Measurements from ENCODE around the gene FNBP1L.

The FNBP1L gene

DNA sequence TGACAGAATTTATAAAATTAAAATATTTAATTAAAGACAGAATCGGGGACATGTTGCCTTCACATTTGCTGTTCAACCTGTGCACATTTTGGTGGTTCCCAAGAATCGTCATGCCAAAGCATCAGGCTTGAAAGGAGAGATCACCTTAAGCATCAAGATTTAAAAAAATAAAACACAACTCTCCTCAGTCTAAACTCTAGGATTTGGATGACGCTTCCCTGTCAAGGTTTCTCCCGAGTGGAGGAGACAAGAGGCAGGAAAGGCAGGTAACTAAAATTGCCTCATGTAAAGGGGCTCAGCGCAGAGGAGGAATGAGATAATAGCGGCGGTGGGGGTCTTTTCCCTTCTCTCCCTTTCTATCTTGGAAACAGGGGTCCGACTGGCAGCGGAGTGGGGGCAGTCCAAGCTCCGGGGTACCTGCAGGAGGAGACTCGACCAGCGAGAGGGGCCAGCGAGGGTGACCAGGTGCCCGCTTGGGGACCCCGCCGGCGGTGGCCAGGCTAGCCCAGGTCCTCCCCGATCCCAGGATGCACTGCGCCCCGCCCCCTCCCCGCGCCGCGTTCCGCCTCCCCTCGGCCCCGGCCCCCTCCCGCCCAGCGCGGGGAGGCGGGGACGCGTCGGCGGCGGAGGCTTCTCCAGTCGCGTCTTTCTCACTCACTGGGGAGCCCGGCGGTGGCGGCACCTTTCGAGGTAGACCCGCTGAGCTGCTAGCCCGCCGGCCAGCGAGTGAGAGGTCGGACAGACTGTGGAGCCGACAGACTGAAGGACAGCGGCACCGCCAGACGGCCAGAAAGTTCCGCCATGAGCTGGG is at the start of gene FNBP1L:
FNBP1L (plus strand) TSS at position 638 of the 811 bp plus-strand sequence; CDS start at position 802, 164 bp downstream.
- DNase-seq (ENCODE audit: low read depth in 2 of 2) = peak; percentile 36 to 54

DNA sequence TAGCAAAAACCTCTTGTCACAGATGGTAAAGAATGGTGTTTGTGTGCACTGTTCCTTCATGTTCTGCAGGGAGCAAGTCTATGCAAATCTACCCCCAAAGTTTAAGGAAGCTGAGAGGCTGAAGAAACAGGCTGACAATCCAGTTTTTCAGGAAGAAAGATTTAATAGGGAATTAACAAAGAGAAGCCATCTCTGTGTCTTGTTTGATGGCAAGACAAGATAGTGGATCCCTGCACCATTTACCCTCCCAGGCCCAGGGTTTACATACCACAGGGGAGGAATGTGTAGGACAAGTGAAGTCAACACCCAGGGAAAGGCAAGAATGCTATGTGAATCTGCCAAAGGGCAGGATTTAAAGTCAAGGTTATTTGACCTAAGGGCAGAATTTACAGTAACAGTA is 48.1 kb upstream of the FNBP1L start:
- DNase-seq (ENCODE audit: low read depth in 2 of 2) = no peak

DNA sequence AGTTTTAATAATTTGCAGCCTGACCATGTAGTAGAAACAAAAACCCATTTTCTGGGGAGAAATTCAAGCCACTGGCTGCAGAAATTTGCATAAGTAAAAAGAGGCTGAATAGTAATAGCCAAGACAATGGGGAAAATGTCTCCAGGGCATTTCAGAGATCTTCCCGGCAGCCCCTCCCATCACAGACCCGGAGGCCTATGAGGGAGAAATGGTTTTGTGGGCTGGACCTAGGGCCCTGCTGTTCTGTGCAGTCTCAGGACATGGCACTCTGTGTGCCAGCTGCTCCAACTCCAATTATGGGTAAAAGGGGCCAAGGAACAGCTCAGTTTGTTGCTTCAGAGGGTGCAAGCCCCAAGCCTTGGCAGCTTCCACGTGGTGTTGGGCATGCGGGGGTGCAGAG is 39.7 kb upstream of the FNBP1L start:
- DNase-seq (ENCODE audit: low read depth in 2 of 2) = no peak

DNA sequence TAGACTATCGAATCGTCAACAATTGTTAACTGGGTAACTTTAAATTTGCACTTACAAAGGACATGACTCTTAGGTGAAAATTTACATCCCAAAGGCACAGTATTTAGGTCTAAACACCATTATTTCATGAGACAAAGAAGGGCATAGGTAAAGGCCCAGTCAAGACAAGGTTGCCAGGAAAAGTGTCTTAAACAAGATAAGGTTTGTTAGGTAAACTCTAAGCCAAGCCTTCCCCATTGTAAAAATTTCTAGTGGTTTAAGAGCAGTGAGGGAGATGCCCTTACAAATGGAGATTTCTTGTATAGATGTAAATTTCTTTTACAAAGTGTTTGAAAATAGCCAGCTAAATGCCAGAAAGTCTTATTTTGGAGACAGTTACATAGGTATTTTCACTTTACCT is 36.9 kb upstream of the FNBP1L start:
- no peak for DNase-seq (ENCODE audit: low read depth in 2 of 2)

DNA sequence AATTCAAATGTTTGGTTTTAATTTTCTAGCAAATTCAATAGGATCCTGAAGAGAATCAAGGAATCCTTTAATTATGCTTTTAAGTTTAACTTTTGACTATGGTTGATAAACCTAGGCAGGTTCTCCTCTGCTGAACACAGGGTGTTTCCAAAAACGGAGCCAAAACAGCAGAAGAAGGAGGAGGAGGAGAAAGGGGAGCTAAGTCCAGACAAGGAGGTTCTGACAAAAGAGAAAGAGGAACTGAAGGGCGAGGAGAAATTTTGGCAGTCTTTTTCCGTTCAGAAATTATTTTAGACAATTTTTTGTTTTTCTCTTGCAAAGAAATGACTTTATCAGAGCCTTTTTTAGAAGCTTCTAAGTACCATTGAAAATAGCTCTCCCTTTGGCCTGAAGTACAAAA is 33.2 kb upstream of the FNBP1L start:
- no peak for DNase-seq (ENCODE audit: low read depth in 2 of 2)

DNA sequence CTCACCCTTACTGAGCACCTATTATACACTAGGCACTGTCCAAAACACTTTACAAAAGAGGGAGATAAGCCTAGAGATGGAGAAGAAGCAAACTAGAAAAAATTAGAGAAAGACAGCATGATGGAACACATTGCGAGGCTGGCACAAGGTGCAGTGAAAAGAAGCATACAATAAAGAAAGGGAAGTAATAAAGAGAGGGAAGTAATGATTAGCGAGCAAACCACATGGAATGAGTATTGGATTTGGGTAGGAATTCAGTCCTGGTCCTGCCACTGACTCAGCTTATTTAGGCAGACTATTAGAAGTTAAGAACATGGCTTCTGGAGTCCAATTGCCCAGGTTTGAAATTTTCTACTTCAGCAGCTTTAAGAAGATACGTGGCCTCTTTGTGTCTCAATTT is 32.6 kb upstream of the FNBP1L start:
- DNase-seq (ENCODE audit: low read depth in 2 of 2) = no peak

DNA sequence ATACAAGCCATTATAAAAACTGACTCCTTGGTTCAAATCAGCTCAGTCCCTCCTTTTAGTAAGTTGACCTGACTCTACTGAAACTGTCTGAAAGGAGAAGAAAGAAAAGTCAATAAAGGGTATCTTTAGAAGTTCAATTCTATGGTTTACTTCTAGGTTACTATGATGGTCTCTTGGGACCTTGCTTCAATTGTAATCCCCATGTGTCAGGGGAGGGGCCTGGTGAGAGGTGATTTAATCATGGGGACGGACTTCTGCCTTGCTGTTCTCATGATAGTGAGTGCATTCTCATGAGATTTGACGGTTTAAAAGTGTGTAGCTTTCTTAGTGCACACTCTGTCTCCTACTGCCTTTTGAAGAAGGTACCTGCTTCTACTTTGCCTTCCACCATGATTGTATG is 31.7 kb upstream of the FNBP1L start:
- no peak for DNase-seq (ENCODE audit: low read depth in 2 of 2)

DNA sequence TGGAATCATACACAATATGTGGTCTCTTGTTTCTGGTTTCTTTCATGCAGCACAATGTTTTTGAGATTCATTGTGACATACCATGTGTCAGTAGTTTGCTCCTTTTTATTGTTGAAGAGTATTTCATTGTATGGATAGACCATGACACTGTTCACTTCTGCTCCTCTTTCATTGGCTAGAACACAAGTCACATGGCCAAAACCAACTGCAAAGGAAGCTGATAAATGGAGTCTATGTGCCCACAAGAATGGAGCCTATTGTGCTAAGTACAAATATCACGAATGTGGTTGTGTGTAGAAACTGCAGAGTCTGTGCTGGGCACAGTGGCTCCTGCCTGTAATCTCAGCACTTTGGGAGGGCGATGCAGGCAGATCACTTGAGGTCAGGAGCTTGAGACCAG is 28.6 kb upstream of the FNBP1L start:
- no peak for DNase-seq (ENCODE audit: low read depth in 2 of 2)

DNA sequence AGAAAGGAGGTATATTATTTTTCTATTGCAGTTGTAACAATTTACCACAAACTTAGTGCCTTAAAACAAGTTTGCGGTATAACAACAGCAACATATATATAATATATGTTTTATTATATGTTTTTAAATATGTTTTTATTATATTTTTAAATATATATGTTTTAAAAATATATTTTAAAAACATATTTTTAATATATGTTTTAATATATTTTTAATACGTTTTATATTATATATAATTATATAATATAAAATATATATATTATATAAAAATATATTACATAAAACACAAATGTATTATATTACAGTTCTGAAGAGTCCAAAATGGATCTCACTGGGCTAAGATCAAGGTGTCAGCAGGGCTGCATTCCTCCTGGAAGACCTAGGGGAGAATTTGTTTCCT is 27.5 kb upstream of the FNBP1L start:
- DNase-seq (ENCODE audit: low read depth in 2 of 2) = no peak

DNA sequence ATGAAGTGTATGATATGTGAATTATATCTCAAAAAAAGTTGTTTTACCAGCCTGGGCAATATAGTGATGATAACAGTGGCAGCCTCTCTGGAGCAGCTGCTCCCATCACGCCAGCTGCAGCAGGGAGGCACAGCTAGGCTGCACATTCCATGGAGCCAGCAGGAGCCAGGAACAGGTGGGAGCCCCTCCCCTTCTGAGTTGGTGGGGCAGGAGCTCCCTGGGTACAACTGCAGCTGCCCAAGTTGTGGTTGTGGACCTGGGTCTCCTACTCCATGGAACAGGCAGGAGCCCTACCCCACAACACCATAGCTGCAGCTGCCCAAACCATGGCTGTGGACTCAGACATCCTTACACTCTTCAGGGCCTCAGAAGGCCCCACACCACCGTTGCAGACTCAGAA is 21.7 kb upstream of the FNBP1L start:
- DNase-seq (ENCODE audit: low read depth in 2 of 2) = no peak

DNA sequence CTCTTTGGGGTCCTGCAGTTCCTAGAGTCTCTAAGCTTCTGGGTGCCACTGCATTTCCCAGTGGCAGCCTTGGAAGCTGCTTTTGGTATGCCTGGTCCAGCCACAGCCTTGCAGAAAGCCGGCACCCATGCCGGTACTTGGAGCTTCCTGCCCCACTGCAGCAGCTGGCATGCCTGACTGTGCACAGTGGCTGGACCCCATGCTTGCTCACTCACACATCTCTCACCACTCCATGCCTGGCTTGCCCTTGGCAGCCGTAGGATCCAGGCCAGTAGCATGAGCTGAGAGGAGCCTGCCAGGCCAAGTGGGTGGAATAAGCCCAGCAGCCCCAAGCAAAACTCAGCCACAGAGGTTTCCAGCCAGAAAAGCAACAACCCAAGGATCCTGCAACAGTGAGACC is 20.3 kb upstream of the FNBP1L start:
- no peak for DNase-seq (ENCODE audit: low read depth in 2 of 2)

DNA sequence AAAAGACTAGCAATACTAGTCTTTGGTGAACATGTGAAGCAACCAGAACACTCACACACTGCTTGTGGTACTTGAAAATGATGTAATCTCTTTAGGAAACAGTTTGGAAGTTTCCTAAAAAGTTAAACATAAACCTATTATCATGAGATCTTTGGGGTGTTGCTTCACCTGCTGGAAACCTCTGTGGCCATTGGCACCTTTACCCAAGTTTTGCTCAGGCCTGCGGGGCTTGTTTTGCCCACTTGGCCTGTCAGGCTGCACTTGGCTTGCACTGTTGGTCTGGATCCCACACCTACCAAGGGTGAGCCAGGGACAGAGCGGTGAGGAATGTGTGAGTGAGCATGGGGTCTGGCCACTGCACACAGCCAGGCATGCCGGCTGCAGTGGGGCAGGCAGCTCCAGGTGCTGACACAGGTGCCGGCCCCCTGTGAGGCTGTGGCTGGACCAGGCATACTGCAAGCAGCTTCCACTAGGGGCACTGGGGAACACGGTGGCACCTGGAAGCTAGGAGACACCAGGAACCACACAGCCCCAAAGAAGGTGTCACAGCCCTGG is 14.4 kb upstream of the FNBP1L start:
- no peak for DNase-seq (ENCODE audit: low read depth in 2 of 2)

DNA sequence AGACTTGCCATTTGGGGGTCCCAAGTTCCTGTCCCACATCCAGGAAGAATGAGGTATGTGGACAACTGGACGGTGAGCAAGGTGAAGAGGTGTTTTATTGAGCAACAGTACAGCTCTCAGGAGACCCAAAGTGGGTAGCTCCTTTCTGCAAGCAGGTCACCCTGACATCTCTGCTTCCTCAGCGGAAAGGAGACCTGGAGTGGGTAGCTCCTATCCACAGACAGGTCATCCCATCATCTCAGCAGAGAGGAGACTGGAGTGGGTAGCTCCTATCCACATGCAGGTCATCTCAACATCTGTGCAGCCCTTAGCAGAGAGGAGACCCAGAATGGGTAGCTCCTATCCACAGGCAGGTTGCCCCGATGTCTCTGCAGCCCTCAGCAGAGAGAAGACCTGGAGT is 13.8 kb upstream of the FNBP1L start:
- no peak for DNase-seq (ENCODE audit: low read depth in 2 of 2)

DNA sequence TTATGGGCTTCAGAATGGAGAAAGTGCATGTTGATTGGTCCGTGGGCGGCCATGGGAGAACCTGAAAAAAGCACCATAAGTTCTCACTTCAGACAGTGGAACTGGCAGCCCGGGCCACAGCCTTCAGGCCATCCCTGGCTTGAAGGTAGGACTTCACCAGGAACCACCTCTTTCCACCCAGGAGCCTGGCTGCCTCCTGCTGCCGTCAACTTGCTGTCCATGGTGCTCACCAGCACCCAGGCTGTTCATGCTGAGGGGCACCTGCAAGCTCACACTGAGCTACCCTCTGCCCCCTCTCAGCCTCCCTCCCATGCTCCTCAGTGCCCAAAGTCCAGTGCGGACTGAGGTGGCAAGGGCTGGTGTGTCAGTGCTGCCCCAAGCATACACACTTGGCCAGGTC is 12.9 kb upstream of the FNBP1L start:
- DNase-seq (ENCODE audit: low read depth in 2 of 2) = no peak

DNA sequence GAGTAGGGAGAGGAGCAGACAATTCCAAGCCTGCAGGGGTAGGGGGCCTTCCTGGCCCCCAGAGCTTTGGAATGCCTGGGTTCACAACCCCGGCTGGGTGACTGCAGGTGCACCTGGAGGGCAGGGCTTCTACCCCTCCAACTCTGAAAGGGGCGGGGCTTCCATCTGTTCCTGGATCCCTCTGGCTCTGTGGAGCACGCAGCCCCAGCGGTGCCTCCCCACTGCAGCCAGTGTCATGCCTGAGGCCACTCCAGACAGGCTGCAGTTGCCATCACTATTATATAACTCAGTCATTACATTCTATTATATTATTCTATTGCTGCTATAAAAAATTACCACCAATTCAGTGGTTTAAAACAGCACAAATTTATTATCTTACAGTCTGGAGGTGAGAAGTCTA is 12.5 kb upstream of the FNBP1L start:
- no peak for DNase-seq (ENCODE audit: low read depth in 2 of 2)

DNA sequence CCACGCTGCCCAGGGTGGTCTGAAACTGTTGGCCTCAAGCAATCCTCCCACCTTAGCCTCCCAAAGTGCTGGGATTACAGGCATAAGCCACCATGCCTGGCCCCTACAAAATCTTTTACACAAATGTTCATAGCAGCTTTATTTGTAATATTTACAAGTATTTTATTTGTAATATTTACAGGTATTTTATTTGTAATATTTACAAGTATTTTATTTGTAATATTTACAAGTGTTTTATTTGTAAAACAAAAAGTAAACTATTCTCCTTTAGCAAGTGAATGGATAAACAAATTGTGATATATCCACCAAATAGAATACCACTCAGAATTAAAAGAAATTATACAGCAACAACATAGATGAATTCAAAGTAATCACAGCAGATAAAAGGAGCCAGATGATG is 11.4 kb upstream of the FNBP1L start:
- no peak for DNase-seq (ENCODE audit: low read depth in 2 of 2)

DNA sequence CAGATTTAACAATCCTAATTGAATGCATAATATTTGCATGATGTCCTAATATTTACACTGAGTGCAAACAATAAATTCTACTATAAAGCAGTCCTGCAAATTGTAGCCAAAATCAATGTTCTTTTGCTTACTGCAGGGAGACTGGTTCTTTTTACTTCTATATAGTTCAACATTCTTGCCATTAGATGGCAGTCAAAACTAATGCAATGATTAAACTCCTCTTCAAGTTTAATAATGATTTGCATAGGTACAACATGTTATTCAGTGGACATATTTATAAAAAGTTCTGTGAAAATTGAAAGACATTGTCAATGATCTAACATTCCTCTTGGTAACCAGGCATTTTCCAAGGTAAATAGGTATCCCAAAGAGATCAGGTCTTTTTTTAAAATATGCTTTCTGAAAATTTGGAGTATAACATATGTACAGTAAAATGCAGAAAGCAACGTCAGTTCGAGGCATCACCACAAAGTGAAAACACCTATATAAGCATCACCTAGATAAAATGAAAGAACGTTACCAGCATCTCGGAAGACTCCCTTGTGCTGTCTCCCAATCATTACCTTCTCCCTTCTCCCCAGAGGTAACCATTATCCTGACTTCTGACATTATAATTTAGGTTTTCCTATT is 9.8 kb upstream of the FNBP1L start:
- no peak for DNase-seq (ENCODE audit: low read depth in 2 of 2)

DNA sequence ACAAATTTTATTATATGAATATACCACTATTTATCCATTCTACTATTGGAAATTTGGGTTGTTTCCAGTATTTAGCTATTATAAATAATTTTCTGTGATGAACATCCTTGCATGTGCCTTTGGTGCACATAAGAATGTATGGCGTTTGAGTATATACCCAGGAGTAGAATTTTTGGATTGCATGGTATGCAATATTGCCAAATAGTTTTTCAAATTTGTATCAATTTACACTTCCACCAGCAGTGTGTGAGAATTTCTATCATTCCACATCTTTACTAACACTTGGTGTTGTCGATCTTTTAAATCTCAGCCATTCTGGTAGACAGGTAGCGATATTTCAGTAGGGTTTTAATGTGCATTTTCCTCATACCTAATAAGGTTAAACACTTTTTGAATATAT is 9.2 kb upstream of the FNBP1L start:
- DNase-seq (ENCODE audit: low read depth in 2 of 2) = no peak

DNA sequence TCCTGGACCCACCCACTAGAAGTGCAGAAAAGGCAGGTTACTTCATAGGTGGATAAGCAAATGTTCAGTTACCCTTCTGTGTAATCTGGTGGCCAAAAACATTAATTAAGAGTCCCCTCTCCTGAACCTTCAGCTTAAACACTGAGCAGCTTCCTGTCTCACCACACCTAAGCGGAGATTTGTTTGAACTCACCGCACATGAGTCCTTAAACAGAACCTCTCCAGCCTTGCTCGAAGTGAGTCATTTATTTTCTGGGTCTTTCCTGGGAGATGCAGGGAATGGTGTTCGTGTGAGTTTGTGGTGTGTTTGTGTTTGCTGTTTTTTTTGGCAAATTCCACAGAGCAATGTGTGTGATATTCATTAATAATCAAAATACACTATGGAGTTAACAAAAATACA is 7.6 kb upstream of the FNBP1L start:
- DNase-seq (ENCODE audit: low read depth in 2 of 2) = no peak

DNA sequence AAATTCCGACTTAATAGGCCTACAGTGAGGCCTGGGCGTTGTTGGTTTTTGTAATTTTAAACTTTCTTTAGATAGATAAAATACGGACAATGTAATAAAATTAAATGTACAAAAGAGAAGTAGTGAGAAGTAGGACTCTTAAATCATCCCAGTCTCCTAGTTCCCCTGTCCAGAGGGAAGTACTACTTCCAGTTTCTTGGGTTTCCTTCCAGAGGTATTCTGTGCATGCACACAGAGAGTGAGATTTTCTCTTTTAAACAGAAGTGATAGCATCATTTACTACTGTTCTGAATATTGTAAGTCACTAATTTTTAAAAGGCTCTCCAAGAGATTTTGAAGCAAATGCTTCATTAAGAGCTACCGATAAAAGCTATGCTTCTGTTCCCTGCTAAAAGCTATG is 7.2 kb upstream of the FNBP1L start:
- DNase-seq (ENCODE audit: low read depth in 2 of 2) = no peak

DNA sequence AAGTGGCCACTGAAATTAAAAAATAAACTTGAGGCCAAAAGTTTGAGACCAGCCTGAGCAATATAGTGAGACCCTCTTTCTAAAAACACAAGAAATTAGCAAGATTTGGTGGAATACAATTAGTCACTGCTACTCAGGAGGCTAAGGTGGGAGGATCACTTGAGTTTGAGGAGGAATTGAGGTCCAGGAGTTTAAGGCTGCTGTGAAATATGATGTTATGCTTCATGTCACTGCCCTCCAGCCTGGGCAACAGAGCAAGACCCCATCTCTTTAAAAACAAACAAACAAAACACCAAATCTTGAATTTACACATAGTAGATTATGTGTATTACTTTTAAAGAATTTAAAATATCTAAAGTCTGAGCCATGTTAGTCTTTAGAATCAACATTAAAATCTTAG is 6.3 kb upstream of the FNBP1L start:
- DNase-seq (ENCODE audit: low read depth in 2 of 2) = no peak

DNA sequence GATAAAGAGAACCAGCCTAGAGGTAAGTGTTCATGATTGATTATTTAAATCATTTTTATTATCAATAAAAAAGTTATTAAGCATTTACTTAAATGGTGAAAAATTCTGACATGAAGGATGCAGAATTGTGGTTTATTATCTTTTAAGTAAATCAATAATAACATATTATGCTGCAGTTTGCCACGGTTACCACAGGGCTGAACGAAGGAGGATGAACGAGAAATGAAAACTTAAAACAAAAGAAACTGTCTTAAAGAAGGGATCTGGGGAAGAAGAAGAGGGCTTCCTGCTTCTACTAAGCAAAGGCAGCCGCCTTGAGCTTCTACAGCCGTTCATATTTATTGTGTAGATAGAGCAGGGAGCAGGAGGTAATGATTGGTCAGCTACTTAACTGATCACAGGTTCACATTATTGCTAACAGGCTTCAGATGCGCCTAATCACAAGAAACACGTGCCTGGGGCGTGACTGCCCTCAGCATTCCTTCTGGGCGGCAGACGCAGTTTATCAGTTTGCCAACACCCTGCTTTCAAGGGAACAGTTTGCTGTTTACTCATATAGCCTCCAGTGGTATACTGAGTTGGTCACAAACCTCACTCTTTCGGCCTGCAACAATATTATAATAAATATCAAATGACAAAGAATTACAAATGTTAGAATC is 5.8 kb upstream of the FNBP1L start:
- DNase-seq (ENCODE audit: low read depth in 2 of 2) = no peak

DNA sequence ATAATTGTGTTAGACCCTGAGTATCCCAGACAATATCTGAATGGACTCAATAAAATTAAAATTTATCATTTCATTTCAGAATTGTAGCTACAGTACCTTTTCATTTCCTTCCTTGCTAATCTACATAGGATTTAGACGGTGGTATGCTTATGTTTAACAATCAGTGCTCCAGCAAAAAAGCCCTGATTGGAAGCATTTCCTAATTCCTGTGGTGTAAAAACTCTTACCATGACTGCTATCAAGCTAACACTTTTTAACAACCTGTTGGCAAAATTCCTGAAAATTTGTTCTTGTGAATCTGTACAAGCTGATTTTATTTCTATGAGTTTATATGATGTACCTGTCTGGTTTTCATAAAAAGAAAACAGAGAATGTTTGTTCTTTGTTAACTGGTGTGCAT is 5.2 kb upstream of the FNBP1L start:
- DNase-seq (ENCODE audit: low read depth in 2 of 2) = no peak

Data from activated CD4-positive, alpha-beta T cell treated with anti-CD3 and anti-CD28 coated beads for 24 hours (primary cell).